SJCRH30 (cell line): ENCODE measurements around the gene CDKN3. TPM values are rescaled to one million over a fixed set of nuclear protein-coding genes. Genes with fewer than 3 reads are reported as not detected.
"Not testable (repeated sequence)": the region's sequence is repeated elsewhere in the genome, so short reads cannot be mapped to it uniquely, and the experiment has no call there.

ENCODE experiments used
- DNase-seq, 2 experiments: peaks; one replicate each; pipeline ENCODE4 v3.0.0-alpha.2; 2015 to 2020
- H3K27ac ChIP-seq: fragments of 250-450 bp; sonication (Bioruptor Pico); 2 replicates; pipeline ENCODE4 v1.5.1; 2020; ENCODE audit warnings: mild to moderate bottlenecking, moderate library complexity
- H3K27me3 ChIP-seq: fragments of 250-450 bp; sonication (Bioruptor Pico); 2 replicates; pipeline ENCODE4 v1.5.1; 2020; ENCODE audit warnings: mild to moderate bottlenecking, moderate library complexity
- H3K36me3 ChIP-seq: fragments of 250-450 bp; sonication (Bioruptor Pico); 2 replicates; pipeline ENCODE4 v1.5.1; 2020; ENCODE audit warnings: mild to moderate bottlenecking, moderate library complexity
- H3K4me1 ChIP-seq: fragments of 250-450 bp; sonication (Bioruptor Pico); 2 replicates; pipeline ENCODE4 v1.5.1; 2020; ENCODE audit warnings: mild to moderate bottlenecking, moderate library complexity
- H3K4me3 ChIP-seq: fragments of 250-450 bp; sonication (Bioruptor Pico); 2 replicates; pipeline ENCODE4 v1.5.1; 2020; ENCODE audit warnings: mild to moderate bottlenecking, moderate library complexity
- H3K9me3 ChIP-seq: fragments of 250-450 bp; sonication (Bioruptor Pico); replicated peaks from 2 replicates; pipeline ENCODE4 v1.5.1; 2020; ENCODE audit warnings: mild to moderate bottlenecking, moderate library complexity
- total RNA-seq: library from RNA; depleted of rRNA; stranded (reverse); fragments of >200 nt; shearing (Covaris generic); gene quantifications from 2 replicates; pipeline ENCODE4 v1.2.3, GENCODE V29; 2014; rRNA removed

CDKN3 gene
- total RNA-seq, 1 experiment from 2014 or later: 47.3 TPM

GRCh38 chr14:54451121-54451601 lies 54.4 kb downstream of the CDKN3 start:
- Histone ChIP-seq H3K4me1 (0 out of 2 replicates have a peak, but pooled peaks cover 3% of the 10 kb centered on the region), H3K9me3 (no peaks in the 10 kb centered on the region), H3K27ac (no peak overlapping the region), H3K36me3 (no peaks in the 10 kb centered on the region), H3K27me3 (no peaks in the 10 kb centered on the region), H3K4me3 (no peak overlapping the region)
- peak; percentile 15 to 40 for DNase-seq

GRCh38 chr14:54451961-54452360 lies 55.2 kb downstream of the CDKN3 start:
- DNase-seq: no peak

GRCh38 chr14:54453252-54453651 lies 56.4 kb downstream of the CDKN3 start:
- H3K27ac ChIP-seq: no peak overlapping the region
- 0 out of 2 replicates have a peak, but pooled peaks cover 3% of the 10 kb centered on the region for H3K4me1 ChIP-seq
- no peaks in the 10 kb centered on the region for H3K27me3 ChIP-seq
- no peaks in the 10 kb centered on the region for H3K36me3 ChIP-seq
- no peaks in the 10 kb centered on the region for H3K9me3 ChIP-seq
- no peak for DNase-seq
- no peak overlapping the region for H3K4me3 ChIP-seq

More at GRCh38 chr14:54451961-54452360, 55.2 kb downstream of the CDKN3 start:
- H3K9me3 ChIP-seq: no peaks in the 10 kb centered on the region
- H3K27me3 ChIP-seq: no peaks in the 10 kb centered on the region
- no peak overlapping the region for H3K27ac ChIP-seq
- no peaks in the 10 kb centered on the region for H3K36me3 ChIP-seq
- H3K4me3 ChIP-seq: no peak overlapping the region
- H3K4me1 ChIP-seq: 0 out of 2 replicates have a peak, but pooled peaks cover 3% of the 10 kb centered on the region

- DNase-seq, H3K4me1 ChIP-seq, H3K27ac ChIP-seq, H3K27me3 ChIP-seq, H3K36me3 ChIP-seq, H3K9me3 ChIP-seq, H3K4me3 ChIP-seq: not testable (repeated sequence)
Measured at GRCh38 chr14:54453990-54454389, 57.2 kb downstream of the CDKN3 start.

- H3K9me3 ChIP-seq: no peaks in the 10 kb centered on the region
- H3K27ac ChIP-seq: no peak overlapping the region
- H3K4me3 ChIP-seq: no peak overlapping the region
- H3K27me3 ChIP-seq: no peaks in the 10 kb centered on the region
- DNase-seq: no peak
- H3K36me3 ChIP-seq: no peaks in the 10 kb centered on the region
- H3K4me1 ChIP-seq: 0 out of 2 replicates have a peak, but pooled peaks cover 3% of the 10 kb centered on the region
Measured at GRCh38 chr14:54455363-54455762, 58.6 kb downstream of the CDKN3 start.

- not testable (repeated sequence) for H3K4me1 ChIP-seq, H3K36me3 ChIP-seq, H3K27me3 ChIP-seq, DNase-seq, H3K4me3 ChIP-seq, H3K9me3 ChIP-seq, H3K27ac ChIP-seq
Measured at GRCh38 chr14:54456820-54457608, 60.2 kb downstream of the CDKN3 start.

GRCh38 chr14:54457609-54457996 lies 60.8 kb downstream of the CDKN3 start:
- H3K27me3 ChIP-seq: no peaks in the 10 kb centered on the region
- H3K9me3 ChIP-seq: no peaks in the 10 kb centered on the region
- H3K4me1 ChIP-seq: no peaks in the 10 kb centered on the region
- DNase-seq: no peak
- H3K36me3 ChIP-seq: no peaks in the 10 kb centered on the region
- no peak overlapping the region for H3K4me3 ChIP-seq
- no peak overlapping the region for H3K27ac ChIP-seq

- not testable (repeated sequence) for H3K27me3 ChIP-seq, H3K4me1 ChIP-seq, DNase-seq, H3K27ac ChIP-seq, H3K36me3 ChIP-seq, H3K4me3 ChIP-seq, H3K9me3 ChIP-seq
Measured at GRCh38 chr14:54458536-54458935, 61.7 kb downstream of the CDKN3 start.

- Histone ChIP-seq H3K27ac (no peak overlapping the region), H3K4me3 (no peak overlapping the region), H3K36me3 (no peaks in the 10 kb centered on the region), H3K27me3 (no peaks in the 10 kb centered on the region), H3K4me1 (no peaks in the 10 kb centered on the region), H3K9me3 (no peaks in the 10 kb centered on the region)
- DNase-seq: no peak
Measured at GRCh38 chr14:54459106-54459505, 62.3 kb downstream of the CDKN3 start.

- Histone ChIP-seq H3K27ac (no peak overlapping the region), H3K4me3 (no peak overlapping the region)
Measured at GRCh38 chr14:54462048-54462447, 65.2 kb downstream of the CDKN3 start.

GRCh38 chr14:54465654-54466053 lies 68.8 kb downstream of the CDKN3 start:
- Histone ChIP-seq H3K36me3 (no peaks in the 10 kb centered on the region), H3K9me3 (no peaks in the 10 kb centered on the region; the same call in 1 of the 2 replicates), H3K4me3 (no peak overlapping the region), H3K4me1 (no peaks in the 10 kb centered on the region), H3K27me3 (no peaks in the 10 kb centered on the region), H3K27ac (no peak overlapping the region)
- no peak for DNase-seq

More at GRCh38 chr14:54462048-54462447, 65.2 kb downstream of the CDKN3 start:
- Histone ChIP-seq H3K27me3 (no peaks in the 10 kb centered on the region), H3K9me3 (no peaks in the 10 kb centered on the region), H3K4me1 (no peaks in the 10 kb centered on the region), H3K36me3 (no peaks in the 10 kb centered on the region)
- DNase-seq: no peak

- no peaks in the 10 kb centered on the region for H3K4me1 ChIP-seq
- no peak for DNase-seq
- no peaks in the 10 kb centered on the region; the same call in 1 of the 2 replicates for H3K9me3 ChIP-seq
- H3K27ac ChIP-seq: no peak overlapping the region
- H3K4me3 ChIP-seq: no peak overlapping the region
- no peaks in the 10 kb centered on the region for H3K36me3 ChIP-seq
- no peaks in the 10 kb centered on the region for H3K27me3 ChIP-seq
Measured at GRCh38 chr14:54467280-54467679, 70.5 kb downstream of the CDKN3 start.

Other genes starting within 250 kb of the CDKN3 start
- 173 and 179 TPM in 2 replicates for gene CNIH1, start 44.4 kb downstream of the CDKN3 start, total RNA-seq
- gene GMFB, start 92.0 kb downstream of the CDKN3 start, total RNA-seq: 68.5 and 74.3 TPM in 2 replicates
- gene CGRRF1, start 112.9 kb downstream of the CDKN3 start, total RNA-seq: 10.4 and 12.7 TPM in 2 replicates
- 12.0 and 12.1 TPM in 2 replicates for gene SAMD4A, start 170.1 kb downstream of the CDKN3 start, total RNA-seq